ENCODE measurements around the gene DNAH1.

The DNAH1 gene

DNA sequence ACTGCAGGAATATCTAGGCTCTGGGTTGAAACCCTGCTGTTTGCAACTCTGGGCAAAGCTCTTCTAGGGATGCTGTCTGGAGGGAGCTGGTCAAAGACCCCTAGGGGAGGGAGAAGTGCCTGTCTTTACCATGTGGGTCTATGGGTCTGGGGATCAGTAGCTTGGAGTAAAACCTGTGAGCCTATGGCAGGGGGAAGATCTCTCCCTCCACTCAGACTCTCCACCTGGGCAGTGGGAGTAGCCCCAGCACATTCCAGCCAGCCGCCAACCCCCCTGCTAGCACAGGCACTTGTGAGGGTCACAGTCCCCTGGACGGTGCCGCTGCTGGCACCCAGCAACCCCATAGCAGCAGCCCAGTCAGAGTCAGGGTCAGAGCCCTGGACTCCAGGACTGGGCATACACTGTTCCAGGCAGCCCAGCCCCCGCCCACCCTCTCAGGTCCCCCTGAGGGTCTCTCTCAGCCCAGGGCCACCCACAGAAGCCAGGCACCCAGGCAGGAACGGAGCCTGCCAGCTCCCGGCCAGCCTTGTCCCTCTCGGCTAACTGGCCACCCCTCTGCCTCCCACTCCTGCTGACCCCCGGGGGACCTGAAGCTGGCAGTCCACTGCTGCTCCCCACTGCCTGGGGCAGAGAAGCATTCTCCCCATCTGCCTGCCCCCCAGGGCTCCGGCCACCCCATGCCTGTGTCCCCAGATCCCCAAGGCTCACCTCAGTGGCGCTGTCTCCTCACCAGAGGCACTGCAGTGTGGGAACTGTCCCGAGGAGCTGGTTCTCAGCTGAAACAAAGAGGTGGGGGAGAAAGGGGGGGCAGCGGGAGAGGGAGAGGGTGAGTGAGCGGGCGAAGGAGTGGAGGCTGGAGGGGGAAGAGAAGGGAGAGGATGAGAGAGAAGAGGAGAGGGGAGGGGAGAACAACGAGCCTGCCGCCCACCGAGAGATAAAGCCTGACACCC is 17.7 kb upstream of the DNAH1 start:
- ATAC-seq (no peak), DNase-seq (ENCODE audit: low spot score in 2 of 2) (no peak)
- Mint-ChIP-seq H3K4me3 (no peak overlapping the region), H3K27ac (peak overlapping the region; percentile 63), H3K36me3 (no peaks in the 10 kb centered on the region), H3K4me1 (peaks cover 29% of the 10 kb centered on the region), H3K9me3 (no peaks in the 10 kb centered on the region)

DNA sequence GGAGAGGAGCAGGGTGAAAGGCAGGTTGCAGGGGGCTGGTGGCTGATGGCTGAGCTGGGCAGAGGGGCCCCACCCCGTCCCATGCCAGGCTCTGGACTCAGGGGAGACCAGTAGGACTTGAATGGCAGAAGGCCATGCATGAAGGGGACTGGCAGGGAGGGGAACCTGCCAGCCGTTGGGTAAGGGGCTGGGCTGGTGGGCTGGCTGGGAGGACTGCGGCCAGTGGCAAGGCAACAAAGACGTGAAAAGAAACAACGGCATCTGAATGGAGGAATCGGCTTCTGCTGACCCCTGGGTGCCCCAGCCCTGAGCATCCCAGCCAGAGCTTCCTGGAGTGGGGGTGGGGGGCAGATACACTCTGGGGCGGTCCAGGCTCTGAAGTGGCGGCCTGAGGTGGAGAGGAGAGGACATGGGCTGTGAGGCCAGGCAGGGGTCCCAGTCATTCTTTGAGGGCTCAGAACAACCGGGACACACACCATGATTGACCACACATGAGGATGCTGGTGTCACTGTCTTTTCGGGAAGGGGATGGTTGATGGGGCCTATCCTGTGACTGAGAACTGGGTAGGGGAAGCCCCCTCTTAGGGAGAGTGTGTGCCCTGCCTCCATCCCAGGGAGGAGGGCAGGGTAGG is 16.8 kb upstream of the DNAH1 start:
- Mint-ChIP-seq H3K4me1 (peaks cover 27% of the 10 kb centered on the region), H3K4me3 (no peak overlapping the region), H3K27ac (peak overlapping the region; percentile 86), H3K9me3 (no peaks in the 10 kb centered on the region), H3K36me3 (no peaks in the 10 kb centered on the region)
- ATAC-seq (no peak), DNase-seq (ENCODE audit: low spot score in 2 of 2) (no peak)

DNA sequence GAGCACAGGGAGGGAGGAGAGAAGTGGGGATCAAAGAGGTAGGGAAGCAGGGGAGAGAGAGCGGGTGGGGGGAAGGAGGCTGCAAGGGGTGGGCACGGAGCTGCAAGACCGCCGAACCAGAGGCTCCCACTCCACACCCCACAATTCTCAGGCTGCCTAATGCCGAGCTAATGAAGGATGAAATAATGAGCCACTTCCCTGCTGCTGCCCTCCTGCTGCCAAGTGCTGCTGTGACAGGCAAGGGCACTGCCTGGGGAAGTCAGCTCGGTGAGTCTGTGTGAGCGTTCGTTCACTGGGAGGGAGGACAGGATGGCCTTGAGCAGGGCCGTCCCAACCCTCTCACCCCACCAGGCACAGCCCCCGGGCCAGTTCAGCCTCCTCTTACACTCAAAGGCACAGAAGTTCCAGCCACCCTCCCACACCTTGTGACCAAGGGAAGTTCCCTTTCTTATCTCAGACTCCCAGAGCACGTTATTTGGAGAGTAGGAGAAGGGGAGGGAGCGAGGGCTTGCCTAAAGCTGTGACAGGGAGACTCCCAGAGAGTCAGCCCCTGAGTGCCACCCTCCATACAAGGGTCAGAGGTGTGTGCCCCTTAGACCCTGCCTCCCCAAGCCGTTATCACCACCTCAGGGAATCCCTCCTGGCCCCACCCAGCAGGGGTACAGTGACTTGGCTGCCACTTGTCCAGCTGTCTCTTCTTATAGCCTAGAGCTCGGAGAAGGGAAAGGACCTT is 16.1 kb upstream of the DNAH1 start:
- Mint-ChIP-seq H3K36me3 (no peaks in the 10 kb centered on the region), H3K9me3 (no peaks in the 10 kb centered on the region), H3K4me1 (peaks cover 31% of the 10 kb centered on the region), H3K4me3 (no peak overlapping the region), H3K27ac (peak overlapping the region; percentile 86)
- ATAC-seq = peak; percentile 38
- no peak for DNase-seq (ENCODE audit: low spot score in 2 of 2)

DNA sequence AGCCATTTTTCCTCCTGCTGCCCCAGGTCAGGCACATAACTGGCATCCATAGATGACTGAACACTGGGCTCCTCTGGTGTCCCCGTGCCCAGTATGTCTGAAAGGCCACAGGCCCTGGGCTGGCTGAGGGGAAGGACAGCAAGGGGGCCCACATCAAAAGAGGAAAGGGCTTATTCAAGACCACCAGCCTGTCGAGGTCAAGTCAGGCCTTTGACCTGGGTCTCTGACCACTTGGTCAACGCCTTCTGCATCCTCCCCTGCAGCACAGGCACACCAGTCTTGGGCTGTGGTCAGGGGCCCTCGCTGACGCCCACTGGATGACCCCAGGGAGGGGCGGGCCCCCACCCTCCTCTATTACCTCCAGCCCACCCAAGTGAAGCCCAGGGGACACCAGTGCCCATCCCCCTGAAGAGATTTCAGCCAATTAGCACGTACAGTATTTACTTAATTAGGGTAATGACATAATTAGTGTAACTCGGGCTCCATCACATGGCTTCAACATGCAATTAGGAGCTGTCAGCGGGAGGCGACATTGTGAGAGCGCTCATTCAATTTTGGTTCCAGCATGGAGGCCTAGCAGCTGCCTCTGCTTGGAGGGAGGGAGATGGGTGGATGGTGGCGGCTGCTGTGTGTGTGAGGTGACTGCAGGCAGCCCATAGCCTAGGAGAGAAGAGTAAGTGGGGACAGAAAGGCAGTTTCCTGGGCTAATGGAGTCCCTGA is 13.5 kb upstream of the DNAH1 start:
- Mint-ChIP-seq H3K9me3 (no peaks in the 10 kb centered on the region), H3K27ac (peak overlapping the region; percentile 77), H3K36me3 (no peaks in the 10 kb centered on the region), H3K4me3 (no peak overlapping the region), H3K4me1 (peaks cover 46% of the 10 kb centered on the region)
- DNase-seq (ENCODE audit: low spot score in 2 of 2) (no peak), ATAC-seq (no peak)

- Mint-ChIP-seq H3K36me3 (no peaks in the 10 kb centered on the region), H3K4me3 (no peak overlapping the region), H3K4me1 (peaks cover 54% of the 10 kb centered on the region), H3K9me3 (no peaks in the 10 kb centered on the region), H3K27ac (peak overlapping the region; percentile 77)
- DNase-seq (ENCODE audit: low spot score in 2 of 2) = no peak
- ATAC-seq = no peak
Measured at GRCh38 chr3:52303811-52304210, 12.3 kb upstream of the DNAH1 start.

DNA sequence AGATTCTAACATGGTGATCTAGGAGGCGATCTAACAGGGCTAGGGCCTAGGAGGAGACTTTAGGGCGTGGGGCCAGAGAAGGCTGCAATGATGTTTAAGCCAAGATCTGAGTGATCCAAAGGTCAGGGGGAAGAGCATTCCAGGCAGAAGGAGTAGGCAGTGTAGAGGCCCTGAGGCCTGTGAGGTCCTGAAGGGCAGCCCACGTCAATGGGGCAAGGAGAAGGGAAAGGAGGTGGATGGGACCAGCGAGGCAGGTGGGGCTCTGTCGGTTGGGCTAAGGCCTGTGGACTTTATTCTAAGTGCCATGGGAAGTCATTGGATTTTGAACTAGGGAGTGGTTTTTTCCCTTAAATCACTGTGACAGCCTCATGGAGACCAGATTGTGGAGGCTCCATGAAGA is 10.2 kb upstream of the DNAH1 start:
- Mint-ChIP-seq H3K36me3 (no peaks in the 10 kb centered on the region), H3K4me1 (peaks cover 64% of the 10 kb centered on the region), H3K27ac (peak overlapping the region; percentile 77), H3K9me3 (no peaks in the 10 kb centered on the region), H3K4me3 (no peak overlapping the region)
- DNase-seq (ENCODE audit: low spot score in 2 of 2) = no peak
- no peak for ATAC-seq

GRCh38 chr3:52306978-52307377 is 9.1 kb upstream of the DNAH1 start:
- DNase-seq (ENCODE audit: low spot score in 2 of 2) (no peak), ATAC-seq (no peak)
- Mint-ChIP-seq H3K4me3 (peak overlapping the region; percentile 15), H3K36me3 (no peaks in the 10 kb centered on the region), H3K9me3 (no peaks in the 10 kb centered on the region), H3K4me1 (peaks cover 69% of the 10 kb centered on the region), H3K27ac (peak overlapping the region; percentile 77)

- Mint-ChIP-seq H3K9me3 (no peaks in the 10 kb centered on the region), H3K36me3 (no peaks in the 10 kb centered on the region), H3K4me3 (no peak overlapping the region), H3K4me1 (peaks cover 74% of the 10 kb centered on the region), H3K27ac (peak overlapping the region; percentile 77)
- ATAC-seq (no peak), DNase-seq (ENCODE audit: low spot score in 2 of 2) (no peak)
Measured at GRCh38 chr3:52308308-52308707, 7.8 kb upstream of the DNAH1 start.

DNA sequence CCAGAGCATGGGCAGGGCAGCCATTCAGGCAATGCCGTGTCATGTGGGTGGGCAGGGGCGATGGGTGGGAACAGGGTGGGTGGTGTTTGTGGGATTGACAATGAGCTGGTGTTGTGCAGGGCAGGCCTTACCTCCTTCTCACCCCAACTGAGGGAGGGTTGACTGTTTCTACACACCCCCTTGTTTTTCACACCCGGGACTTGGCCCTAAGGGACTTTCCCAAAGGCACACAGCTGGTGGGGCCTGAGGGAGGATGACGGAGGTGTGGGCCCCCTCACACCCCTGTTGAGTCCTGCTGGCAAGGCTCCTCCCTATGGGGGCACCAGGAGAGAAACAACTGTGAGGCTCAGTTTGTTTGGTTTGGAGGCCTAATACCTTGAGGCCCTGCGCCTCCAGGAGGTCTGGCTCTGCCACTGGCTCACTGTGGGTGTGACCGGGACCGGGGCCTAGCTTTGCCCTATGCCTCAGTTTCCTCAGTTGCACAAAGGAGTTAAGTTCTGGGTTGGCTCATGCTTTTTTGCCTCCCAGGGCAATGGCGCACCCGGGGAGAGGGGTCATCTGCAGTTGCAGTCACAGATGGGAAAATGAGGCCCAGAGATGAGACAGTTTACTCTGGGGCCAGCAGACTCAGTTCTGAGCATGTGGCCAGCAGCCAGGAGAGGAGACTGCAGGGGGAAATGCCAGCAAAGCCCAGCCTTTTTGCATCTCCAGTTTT is 5.1 kb upstream of the DNAH1 start:
- no peaks in the 10 kb centered on the region for H3K9me3 Mint-ChIP-seq
- no peaks in the 10 kb centered on the region for H3K36me3 Mint-ChIP-seq
- peak overlapping the region; percentile 48 for H3K4me3 Mint-ChIP-seq
- H3K27ac Mint-ChIP-seq = peak overlapping the region; percentile 77
- H3K4me1 Mint-ChIP-seq = peaks cover 82% of the 10 kb centered on the region
- DNase-seq (ENCODE audit: low spot score in 2 of 2) (peak; percentile 43 to 84), ATAC-seq (peak; percentile 95)

DNA sequence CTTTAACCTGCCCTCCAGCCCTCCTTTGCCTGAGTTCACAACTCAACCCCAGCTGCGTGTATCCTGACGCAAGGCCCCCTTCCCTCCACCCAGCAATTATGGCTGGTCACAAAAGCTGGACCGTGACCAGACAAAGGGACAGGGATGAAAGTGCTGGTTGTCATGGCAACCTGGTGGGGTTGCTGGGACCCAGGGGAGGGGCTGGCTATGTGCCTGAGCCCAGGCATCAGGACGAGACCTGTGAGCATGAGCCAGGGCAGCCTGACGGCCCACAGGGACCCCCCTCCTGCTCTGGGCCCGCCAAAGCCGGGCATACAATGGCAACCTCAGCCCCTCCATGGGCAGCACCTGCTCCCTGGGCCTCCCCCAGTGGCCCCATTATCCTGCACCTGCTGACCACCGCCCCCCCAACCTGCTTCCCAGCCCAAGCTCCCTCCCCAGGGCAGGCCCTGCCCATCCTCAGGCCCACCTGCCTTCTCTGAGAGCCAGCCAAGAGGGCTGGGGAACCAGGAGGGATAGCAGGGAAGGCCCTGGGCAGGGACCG is 4.5 kb upstream of the DNAH1 start:
- Mint-ChIP-seq H3K36me3 (no peaks in the 10 kb centered on the region), H3K4me3 (peak overlapping the region; percentile 48), H3K27ac (peak overlapping the region; percentile 77), H3K9me3 (no peaks in the 10 kb centered on the region), H3K4me1 (peaks cover 82% of the 10 kb centered on the region)
- no peak for DNase-seq (ENCODE audit: low spot score in 2 of 2)
- no peak for ATAC-seq

DNA sequence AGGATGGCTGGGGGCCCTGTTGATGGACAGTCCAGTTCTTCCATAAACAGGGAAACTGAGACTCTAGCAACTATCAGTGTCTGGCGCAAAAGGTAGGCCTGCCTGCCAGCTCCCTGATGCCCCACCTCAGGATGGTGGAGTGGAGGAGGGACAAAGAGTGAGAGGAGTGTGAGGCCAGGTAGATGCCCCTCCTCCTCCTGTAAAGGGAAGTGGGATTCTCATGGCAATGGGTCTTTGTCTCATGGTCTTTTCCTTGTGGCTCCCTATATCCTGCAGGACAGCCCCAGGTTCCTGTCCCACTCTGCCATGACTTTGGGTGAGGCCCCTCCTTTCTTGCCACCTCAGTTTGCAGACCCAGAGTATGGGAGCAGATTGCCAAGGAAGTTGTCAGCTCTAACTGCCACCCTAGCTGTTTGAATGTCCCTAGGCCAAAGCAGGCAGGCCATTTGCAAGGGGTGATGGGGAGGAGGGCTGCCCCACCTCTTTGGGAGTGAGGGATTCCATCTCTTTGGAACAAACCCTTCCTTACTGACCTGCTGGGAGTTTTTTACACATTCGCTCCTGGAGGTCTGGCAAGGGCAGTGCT is 2.8 kb upstream of the DNAH1 start:
- Mint-ChIP-seq H3K36me3 (no peaks in the 10 kb centered on the region), H3K9me3 (no peaks in the 10 kb centered on the region), H3K27ac (peak overlapping the region; percentile 90), H3K4me3 (peak overlapping the region; percentile 16), H3K4me1 (peaks cover 81% of the 10 kb centered on the region)
- DNase-seq (ENCODE audit: low spot score in 2 of 2) (no peak), ATAC-seq (no peak)

- H3K9me3 Mint-ChIP-seq = no peaks in the 10 kb centered on the region
- ATAC-seq (peak; percentile 42), DNase-seq (ENCODE audit: low spot score in 2 of 2) (no peak)
- H3K36me3 Mint-ChIP-seq = no peaks in the 10 kb centered on the region
- H3K4me3 Mint-ChIP-seq = peak overlapping the region; percentile 16
- peaks cover 79% of the 10 kb centered on the region for H3K4me1 Mint-ChIP-seq
- peak overlapping the region; percentile 90 for H3K27ac Mint-ChIP-seq
Measured at GRCh38 chr3:52313774-52314188, 2.3 kb upstream of the DNAH1 start.

DNA sequence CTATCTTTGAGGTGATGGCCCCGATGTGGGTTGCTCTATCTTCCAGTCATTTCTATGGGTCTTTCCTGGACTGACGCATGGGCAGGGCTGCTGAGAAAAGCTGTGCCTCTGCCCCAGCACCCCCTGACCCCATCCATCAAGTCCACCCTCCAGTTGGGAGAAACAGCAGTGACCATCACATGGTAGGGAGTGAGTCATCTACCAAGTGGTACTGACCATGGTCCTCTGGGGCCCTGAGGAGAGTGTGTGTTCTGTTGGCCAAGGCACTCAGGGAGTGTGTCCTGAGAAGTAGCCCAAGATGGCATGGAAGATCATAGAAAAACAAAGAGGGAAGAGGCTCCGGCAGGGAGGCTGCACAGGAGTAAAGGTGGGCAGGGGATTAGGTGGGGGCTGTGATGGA is 1.6 kb upstream of the DNAH1 start:
- Mint-ChIP-seq H3K4me3 (no peak overlapping the region), H3K4me1 (peaks cover 72% of the 10 kb centered on the region), H3K27ac (peak overlapping the region; percentile 90), H3K9me3 (no peaks in the 10 kb centered on the region), H3K36me3 (no peaks in the 10 kb centered on the region)
- no peak for DNase-seq (ENCODE audit: low spot score in 2 of 2)
- no peak for ATAC-seq

DNA sequence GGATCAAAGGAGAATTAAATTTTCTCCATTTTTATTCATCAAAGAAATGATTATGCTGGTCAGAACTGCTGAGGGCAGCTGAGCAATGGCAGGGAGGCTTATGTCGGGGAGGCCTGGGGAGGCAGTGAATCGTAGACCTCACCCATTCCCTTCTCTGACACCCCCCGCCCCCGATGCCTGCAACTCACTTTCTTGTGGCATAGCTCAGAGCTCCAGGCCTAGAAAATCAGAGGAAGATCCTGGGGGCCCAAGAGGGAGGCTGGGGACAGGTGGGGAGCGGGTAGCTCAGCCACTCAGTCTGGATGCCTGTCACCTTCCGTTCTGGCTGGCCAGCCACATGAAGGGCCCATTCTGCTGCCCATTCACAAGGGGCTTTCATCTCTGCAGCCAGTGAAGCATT is 1.1 kb upstream of the DNAH1 start:
- peak overlapping the region; percentile 90 for H3K27ac Mint-ChIP-seq
- DNase-seq (ENCODE audit: low spot score in 2 of 2) (no peak), ATAC-seq (no peak)
- H3K4me3 Mint-ChIP-seq = no peak overlapping the region
- H3K9me3 Mint-ChIP-seq = no peaks in the 10 kb centered on the region
- H3K4me1 Mint-ChIP-seq = peaks cover 67% of the 10 kb centered on the region
- no peaks in the 10 kb centered on the region for H3K36me3 Mint-ChIP-seq
